ENCODE data around the gene CGB8.
A peak's percentile ranks its signal among the peaks of the same experiment; 100 is the strongest.
"Not testable (repeated sequence)": the region's sequence is repeated elsewhere in the genome, so short reads cannot be mapped to it uniquely, and the experiment has no call there.

CGB8 gene

GRCh38 chr19:49049011-49049410, at the start of gene CGB8:
Gene CGB8 (minus strand): TSS chr19:49049111. CDS start chr19:49048739, 372 bp downstream.
- not testable (repeated sequence) for DNase-seq (ENCODE audit: low spot score)

DNA sequence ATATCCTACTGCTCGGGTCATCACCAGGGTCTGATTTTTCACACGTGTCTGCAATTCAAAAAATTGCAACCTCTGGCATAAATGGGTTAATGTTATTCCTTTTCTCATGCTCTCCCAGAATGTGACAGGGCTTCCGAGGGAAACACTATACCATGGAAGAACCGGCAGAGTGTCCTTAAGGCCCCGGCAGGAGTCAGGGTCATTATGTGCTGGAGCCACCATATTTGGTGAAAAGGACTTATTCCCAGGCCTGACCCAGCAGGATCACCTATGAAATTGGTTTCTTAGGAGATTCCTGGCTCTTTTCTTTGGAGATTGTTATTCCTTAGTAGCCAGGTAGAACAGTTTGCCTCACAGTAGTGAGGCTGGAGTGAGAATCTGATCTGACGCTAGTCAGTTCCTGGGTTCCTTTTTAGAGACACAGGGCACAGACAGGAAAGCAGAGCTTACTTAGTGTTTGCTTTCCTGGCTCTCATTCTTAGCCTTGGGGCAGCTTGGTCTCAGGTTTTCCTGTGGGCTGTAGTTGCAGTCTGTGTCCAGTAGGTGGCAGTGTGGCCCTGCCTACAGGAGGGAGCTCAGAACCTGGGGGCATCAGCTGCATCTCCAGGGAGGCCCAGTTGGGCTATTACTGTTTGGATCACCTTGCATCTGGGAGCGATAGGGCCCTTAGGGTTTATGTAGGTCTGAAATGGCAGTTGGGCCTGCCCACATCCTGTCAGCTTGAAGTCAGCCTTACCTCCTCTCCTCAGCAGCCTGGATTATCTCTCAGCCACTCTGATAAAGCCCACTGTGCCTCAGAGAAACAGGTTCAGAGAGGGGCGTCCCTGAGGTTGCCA, 48.8 kb upstream of the CGB8 start:
- peak; percentile 72 for DNase-seq (ENCODE audit: low spot score)

GRCh38 chr19:49094505-49095482, 45.9 kb upstream of the CGB8 start:
- peak; percentile 45 for DNase-seq (ENCODE audit: low spot score)

DNA sequence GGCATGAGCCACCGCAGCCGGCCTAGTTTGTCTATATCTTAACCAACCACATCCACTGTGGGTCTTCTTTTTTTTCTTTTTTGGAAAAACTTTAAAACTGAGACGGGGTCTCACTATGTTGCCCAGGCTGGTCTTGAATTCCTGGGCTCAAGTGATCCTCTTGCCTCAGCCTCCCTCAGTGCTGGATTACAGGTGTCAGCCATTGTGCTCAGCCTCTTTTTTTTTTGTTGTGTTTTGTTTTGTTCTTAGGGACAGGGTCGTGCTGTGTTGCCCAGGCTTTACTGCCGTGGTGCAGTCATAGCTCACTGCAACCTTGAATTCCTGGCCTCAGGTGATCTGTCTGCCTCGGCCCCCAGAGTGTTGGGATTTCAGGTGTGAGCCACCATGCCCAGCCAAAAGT, 43.8 kb upstream of the CGB8 start:
- DNase-seq (ENCODE audit: low spot score) = no peak

DNA sequence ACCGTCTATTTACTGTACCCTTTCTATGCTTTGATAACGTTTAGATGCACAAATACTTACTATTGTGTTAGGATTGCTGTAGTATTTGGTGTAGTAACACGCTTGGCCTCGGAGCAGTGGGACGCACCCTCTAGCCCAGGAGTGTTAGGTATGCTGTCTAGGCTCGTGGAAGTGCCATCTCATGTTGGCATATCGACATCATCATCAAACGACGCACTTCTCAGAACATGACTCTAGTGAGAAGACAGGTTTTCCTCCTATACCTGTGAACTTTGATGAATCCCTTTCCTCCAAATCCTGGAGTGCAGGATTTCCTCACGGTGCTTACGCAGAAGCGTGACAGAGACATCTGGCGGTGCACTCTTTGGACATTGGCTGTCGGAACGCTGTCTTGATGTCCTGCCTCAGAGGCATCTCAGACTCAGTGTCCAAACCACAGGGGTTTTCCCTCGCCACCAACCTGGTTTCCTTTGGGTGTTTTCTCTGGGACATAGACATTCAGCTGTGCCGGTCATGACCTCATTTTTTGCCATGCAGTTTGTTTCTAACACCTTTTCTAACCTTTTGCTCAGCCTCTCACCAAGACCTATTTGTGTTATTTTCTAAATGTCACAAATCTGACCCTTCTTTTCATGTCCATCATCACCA, 42.6 kb upstream of the CGB8 start:
- no peak for DNase-seq (ENCODE audit: low spot score)

DNA sequence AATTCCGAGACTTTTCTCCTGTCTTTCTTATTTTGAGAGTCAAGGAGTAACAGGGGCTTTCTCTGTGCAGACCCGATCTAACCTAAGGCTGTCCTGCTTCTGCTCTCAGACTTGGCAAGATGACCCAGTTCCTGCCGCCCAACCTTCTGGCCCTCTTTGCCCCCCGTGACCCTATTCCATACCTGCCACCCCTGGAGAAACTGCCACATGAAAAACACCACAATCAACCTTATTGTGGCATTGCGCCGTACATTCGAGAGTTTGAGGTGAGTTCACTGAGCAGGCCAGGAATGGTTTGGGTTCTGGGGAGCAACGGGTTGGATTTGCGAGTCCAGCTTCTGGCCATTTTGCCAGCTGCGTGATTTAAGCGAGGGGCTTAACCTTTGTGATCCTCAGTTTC, 37.4 kb upstream of the CGB8 start:
- DNase-seq (ENCODE audit: low spot score) = no peak

DNA sequence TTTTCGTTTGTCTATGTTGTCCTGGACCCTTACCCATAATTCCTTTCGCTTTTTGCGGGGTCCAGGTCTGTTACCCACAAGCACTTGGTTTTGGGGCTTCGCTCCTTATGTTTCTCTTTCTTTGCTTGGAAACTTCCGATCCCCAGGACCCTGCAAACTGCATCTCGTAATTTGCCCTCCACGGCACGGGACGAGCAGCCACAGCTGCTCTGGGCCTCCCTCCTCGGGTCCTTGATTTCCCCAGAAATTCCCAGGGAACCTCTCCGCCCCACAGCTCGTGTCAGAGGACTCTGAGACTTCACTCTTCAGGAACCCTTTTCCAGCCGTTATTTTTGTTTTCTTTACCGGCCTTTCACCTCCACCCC, 36.9 kb upstream of the CGB8 start:
- DNase-seq (ENCODE audit: low spot score) = no peak

DNA sequence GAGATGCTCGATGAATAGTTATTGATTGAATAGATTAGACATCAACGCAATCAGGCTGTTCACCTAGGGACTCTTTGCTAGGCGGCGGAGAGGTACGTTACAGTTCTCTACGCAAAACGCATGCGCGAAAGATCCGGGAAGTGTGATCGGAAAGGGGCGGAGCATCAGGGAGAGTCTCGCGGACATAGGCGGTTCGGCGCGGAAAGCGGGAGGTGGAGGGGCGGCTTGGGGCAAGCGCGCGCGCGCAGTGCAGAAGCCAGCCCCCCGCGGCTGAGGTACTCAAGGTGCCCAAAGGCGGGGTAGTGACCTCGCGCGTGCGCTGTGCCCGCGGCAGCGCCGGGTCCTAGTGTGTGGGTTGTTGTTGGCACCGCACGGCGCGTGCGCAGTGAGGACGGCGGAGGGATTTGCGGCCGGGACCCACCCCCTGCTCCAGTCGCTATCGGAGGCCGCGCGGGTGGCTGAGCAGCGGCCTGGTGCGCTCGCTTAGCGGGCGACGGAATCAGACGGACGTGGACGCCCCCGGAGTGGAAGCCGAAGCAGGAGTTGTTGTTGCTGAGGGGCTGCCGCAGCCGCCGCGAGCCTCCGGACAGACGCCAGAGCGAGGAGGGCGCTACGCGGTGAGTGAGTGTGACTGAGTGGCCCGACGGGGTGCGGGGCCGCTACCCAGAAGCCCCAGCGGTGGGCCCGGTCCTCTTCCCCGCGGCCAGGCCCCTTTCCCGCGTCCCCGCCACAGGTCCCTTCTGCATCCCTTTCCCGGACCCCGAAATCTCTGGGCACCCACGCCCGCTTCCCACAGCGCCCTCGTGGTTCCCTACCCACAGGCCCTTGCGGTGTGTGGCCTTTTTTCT, 36.3 kb upstream of the CGB8 start, which contains the start of gene SNRNP70:
TSS of gene SNRNP70 (plus strand) at position 432 of the 848 bp plus-strand sequence. CDS start 964 bp downstream, outside the sequence.
- DNase-seq (ENCODE audit: low spot score) = peak; percentile 98

DNA sequence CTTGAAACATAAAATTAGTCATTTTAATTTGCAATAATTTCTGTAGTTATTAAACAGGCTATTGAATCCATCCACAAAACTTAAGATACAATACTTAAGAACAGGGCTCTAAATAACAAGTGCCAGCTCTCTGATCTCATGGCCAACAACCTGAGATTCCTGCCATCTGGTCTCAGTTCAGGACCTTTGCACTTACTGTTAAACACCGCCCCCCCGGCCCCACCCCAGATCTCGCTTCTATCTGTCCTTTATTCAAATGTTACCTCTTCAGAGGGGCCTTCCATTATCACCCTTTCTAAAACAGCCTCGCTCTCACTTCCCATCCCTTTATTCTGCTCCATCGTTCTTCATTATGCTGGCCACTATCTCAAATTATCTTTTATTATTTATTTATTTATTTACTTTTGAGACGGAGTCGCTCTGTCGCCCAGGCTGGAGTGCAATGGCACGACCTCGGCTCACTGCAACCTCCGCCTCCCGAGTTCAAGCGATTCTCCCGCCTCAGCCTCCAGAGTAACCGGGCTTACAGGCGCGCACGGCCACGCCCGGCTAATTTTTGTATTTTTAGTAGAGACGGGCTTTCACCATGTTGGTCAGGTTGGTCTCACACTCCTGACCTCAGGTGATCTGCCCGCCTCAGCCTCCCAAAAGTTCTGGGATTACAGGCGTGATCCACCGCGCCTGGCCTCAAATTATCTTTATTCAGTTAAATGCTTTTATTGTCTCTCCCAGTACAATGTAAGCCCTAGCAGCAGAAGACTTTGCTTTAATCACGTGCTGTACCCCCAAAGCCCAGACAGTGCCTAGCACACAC, 35.5 kb upstream of the CGB8 start:
- DNase-seq (ENCODE audit: low spot score) = no peak

DNA sequence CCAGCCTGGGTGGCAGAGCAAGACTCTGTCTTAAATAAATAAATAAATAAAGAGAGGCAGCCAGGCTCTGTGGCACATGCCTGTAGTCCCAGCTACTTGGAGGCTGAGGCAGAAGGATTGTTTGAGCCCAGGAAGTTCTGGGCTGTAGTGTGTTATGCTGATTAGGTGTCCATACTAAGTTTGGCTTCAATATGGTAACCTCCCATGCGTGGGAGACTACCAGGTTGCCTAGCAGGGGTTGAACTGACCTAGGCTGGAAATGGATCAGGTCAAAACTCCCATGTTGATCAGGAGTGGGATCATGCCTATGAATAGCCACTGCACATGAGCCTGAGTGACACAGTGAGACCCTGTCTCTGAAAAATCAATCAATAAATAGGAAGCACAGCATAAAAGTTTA, 32.4 kb upstream of the CGB8 start:
- no peak for DNase-seq (ENCODE audit: low spot score)

DNA sequence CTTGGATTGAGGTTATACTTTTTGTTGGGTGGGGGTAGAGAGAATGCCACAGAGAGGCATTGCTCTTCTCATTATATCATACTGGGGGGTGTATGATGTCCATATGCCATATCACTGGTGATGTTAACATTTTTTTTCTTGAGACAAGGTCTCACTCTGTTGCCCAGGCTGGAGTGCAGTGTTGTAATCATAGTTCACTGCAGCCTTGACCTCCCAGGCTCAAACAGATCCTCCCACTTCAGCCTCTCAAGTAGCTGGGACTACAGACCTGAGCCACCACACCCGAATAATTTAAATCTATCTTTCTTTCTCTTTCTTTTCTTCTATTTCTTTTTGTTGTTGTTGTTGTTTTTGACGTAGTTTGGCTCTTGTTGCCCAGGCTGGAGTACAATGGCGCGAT, 31.5 kb upstream of the CGB8 start:
- no peak for DNase-seq (ENCODE audit: low spot score)

GRCh38 chr19:49074869-49075268, 26.0 kb upstream of the CGB8 start:
- peak; percentile 39 for DNase-seq (ENCODE audit: low spot score)

GRCh38 chr19:49073514-49074378, 24.8 kb upstream of the CGB8 start:
- DNase-seq (ENCODE audit: low spot score) = no peak

- DNase-seq (ENCODE audit: low spot score) = no peak
Observed at GRCh38 chr19:49071860-49072547, 23.1 kb upstream of the CGB8 start.

- no peak for DNase-seq (ENCODE audit: low spot score)
Observed at GRCh38 chr19:49070416-49070815, 21.5 kb upstream of the CGB8 start.

- no peak for DNase-seq (ENCODE audit: low spot score)
Observed at GRCh38 chr19:49069026-49069425, 20.1 kb upstream of the CGB8 start.

- DNase-seq (ENCODE audit: low spot score) = no peak
Observed at GRCh38 chr19:49067554-49067953, 18.6 kb upstream of the CGB8 start.

DNA sequence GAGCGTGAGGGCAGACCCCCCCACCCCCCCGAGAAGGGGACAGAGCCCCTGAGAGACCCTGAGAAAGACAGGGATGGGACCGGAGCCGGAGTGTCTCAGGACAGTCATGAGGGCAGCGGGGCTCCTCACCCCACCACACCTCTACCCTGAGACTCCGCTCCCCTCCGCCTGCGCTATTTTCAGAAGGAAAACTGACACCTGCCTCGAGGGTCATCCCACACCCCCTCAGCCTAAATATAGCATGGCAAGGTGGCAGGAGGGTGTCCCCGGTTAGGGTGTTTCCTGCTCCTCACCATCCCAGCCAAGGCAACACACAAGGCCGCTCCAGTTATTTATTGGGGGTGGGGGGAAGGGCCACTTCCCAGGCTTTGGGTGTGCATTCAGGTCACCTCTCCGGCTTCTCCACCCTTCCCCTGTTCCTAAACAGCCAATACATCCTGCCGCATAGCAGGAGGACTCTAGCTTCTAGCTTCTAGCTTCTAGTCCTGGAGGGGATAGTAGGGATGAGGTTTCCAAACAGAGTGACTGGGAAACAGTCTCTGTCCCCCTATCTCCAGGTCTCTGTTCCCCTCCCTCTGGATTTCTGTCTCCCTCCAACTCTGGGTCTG, 17.1 kb upstream of the CGB8 start:
- no peak for DNase-seq (ENCODE audit: low spot score)

All from pons (tissue), 1 donor.